BJ (cell line): ENCODE results near the gene LCA5. TPM values are rescaled to one million over a fixed set of nuclear protein-coding genes. Genes with fewer than 3 reads are reported as not detected.
A peak's percentile ranks its signal among the peaks of the same experiment; 100 is the strongest.
"Not testable (repeated sequence)": the region's sequence is repeated elsewhere in the genome, so short reads cannot be mapped to it uniquely, and the experiment has no call there.

ENCODE experiments used
- CTCF ChIA-PET: fragments of 350-600 bp; formaldehyde crosslinking; extraction: SDS; loops from one replicate; lab custom pipeline; 2021; ENCODE audit warnings: antibody characterized with exemption, inconsistent platforms; lab: Yijun Ruan, JAX
- POLR2A ChIA-PET: fragments of 300-600 bp; sonication (Branson Sonifier 250); formaldehyde crosslinking; extraction: SDS; loops from one replicate; lab custom pipeline; 2021; ENCODE audit warnings: antibody characterized with exemption; lab: Charles Lee
- DNase-seq: peaks from one replicate; pipeline ENCODE4 v3.0.0-alpha.2; 2011; ENCODE audit warnings: low read depth
- H3K27me3 ChIP-seq: 2 replicates; pipeline ENCODE4 v1.6.0; 2011; ENCODE audit warnings: low read length; ENCODE audit not compliant: control insufficient read depth, insufficient read depth
- H3K36me3 ChIP-seq: 2 replicates; pipeline ENCODE4 v1.5.1; 2011; ENCODE audit warnings: low read length; ENCODE audit not compliant: control insufficient read depth, insufficient read depth
- H3K4me3 ChIP-seq: 2 replicates; pipeline ENCODE4 v1.5.1; 2011; ENCODE audit warnings: low read depth, mild to moderate bottlenecking, control low read depth, low read length
- polyA minus RNA-seq: library from RNA; depleted of rRNA, polyadenylated mRNA; stranded (reverse); fragments of >200 nt; gene quantifications from 2 replicates; pipeline ENCODE4 v1.2.3, GENCODE V29; 2011; rRNA and poly(A)+ RNA removed
- polyA plus RNA-seq: library from polyadenylated mRNA; depleted of rRNA; stranded (reverse); fragments of >200 nt; gene quantifications from 2 replicates; pipeline ENCODE4 v1.2.3, GENCODE V29; 2011; rRNA removed
- TF ChIP-seq, protein P1 (sequence below): IDR thresholded peaks from 2 replicates; pipeline ENCODE4 v1.5.1; 2011; ENCODE audit warnings: low read depth, mild to moderate bottlenecking, control low read depth, inconsistent platforms, low read length, moderate library complexity; ENCODE audit not compliant: insufficient read depth

Gene LCA5
- polyA plus RNA-seq (0.94 and 2.5 TPM in 2 replicates), polyA minus RNA-seq (1.2 and 1.3 TPM in 2 replicates)

DNA sequence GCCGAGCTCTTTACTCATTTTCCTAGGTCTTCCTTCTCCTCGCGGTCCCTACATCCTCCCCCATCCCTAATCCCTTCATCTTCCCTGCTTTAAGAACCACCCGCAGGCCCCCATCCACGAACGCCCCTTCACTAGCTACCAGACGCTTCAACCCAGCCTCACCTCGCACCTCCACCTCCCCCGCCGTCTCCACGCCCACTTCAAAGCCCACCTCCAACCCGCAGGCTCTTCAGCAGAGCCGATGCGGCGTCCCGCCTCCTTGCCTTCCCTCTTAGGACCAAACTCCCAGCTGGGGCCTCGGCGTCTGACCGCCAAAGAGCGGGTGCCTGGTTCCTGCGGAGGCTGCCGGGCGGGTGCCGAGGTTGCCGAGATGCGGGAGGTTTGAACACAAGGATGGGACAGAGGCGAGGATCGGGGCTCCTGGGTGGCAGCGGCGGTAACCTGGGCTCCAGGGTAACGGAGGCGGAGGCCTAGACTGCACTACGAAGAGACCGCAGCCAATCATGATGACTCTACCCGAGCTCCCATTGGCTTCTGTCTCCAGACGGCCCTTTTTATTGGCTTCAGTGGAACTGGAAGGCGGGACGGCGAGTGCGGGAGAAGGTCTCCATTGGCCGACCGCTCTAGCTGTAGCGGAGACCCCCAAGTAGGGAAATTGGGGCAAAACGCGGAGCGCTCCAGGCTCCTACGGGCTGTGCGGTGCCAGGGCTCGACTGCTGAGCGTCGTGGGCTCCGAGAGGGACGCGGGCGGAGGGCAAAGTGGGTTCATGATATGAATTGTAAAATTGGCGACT lies at the start of gene LCA5:
Gene LCA5, minus strand, starts transcription at position 477 of the 794 bp plus-strand sequence. CDS start 18,536 bp downstream, outside the sequence.
- TF ChIP-seq, protein P1, sequence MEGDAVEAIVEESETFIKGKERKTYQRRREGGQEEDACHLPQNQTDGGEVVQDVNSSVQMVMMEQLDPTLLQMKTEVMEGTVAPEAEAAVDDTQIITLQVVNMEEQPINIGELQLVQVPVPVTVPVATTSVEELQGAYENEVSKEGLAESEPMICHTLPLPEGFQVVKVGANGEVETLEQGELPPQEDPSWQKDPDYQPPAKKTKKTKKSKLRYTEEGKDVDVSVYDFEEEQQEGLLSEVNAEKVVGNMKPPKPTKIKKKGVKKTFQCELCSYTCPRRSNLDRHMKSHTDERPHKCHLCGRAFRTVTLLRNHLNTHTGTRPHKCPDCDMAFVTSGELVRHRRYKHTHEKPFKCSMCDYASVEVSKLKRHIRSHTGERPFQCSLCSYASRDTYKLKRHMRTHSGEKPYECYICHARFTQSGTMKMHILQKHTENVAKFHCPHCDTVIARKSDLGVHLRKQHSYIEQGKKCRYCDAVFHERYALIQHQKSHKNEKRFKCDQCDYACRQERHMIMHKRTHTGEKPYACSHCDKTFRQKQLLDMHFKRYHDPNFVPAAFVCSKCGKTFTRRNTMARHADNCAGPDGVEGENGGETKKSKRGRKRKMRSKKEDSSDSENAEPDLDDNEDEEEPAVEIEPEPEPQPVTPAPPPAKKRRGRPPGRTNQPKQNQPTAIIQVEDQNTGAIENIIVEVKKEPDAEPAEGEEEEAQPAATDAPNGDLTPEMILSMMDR: no peak
- Histone ChIP-seq H3K27me3 (no peaks in the 10 kb centered on the region), H3K36me3 (no peaks in the 10 kb centered on the region), H3K4me3 (peak within 1 kb of the TSS; percentile 83)
- ChIA-PET CTCF (interaction anchor here (0.6 to 1.1 kb wide), 3 partner anchors 15 to 64 kb away, joined by 3 to 4 read pairs (median 3); no protein-coding TSS in a partner anchor), POLR2A (no interaction called here)
- DNase-seq: peak; percentile 85

DNA sequence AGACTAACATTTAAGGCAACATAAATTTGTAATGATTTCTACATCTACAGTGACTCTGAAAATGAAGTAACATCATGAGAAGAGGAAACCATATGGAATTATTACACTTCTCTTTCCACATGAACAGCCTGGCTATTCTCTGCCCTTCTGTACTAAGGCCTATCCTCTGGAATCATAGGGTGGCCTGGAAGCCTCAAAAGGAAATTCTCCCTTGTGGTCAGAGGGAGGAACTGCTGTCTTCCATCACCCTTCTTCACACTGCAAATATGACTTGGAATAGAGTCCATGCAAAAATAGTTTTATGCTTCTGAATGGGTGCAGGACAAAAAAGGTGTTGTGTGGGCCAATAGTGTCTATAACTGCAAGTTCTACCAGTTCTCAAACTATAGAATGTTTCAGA lies 49.3 kb upstream of the LCA5 start:
- Histone ChIP-seq H3K36me3 (no peaks in the 10 kb centered on the region), H3K27me3 (no peaks in the 10 kb centered on the region), H3K4me3 (no peak overlapping the region)
- TF ChIP-seq, protein P1: peak; percentile 53
- ChIA-PET POLR2A (no interaction called here), CTCF (no interaction called here)
- DNase-seq: no peak

DNA sequence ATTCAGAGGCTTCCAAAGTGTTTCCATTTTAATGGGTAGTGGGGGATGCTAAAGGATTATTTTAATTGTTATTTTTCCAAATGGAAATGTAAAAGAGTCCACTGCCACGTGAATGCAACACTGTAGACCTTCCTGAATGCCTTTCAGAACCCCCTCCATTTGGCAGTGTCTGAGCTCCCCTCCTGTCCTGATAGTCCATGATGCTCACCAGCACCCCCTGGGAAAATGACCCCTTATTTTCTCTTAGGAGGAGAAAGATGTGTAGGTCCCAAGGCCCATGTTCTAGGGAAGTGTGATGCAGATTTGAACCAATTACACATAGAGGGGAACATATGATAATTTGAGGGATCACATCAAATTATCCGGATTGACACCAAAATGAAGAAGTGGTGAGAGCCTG lies 47.1 kb upstream of the LCA5 start:
- TF ChIP-seq, protein P1: no peak
- Histone ChIP-seq H3K4me3 (no peak overlapping the region), H3K27me3 (no peaks in the 10 kb centered on the region), H3K36me3 (no peaks in the 10 kb centered on the region)
- ChIA-PET POLR2A (no interaction called here), CTCF (interaction anchor here (0.6 kb wide), 1 partner anchor 125 kb away, joined by 3 read pairs; no protein-coding TSS in a partner anchor)
- no peak for DNase-seq

DNA sequence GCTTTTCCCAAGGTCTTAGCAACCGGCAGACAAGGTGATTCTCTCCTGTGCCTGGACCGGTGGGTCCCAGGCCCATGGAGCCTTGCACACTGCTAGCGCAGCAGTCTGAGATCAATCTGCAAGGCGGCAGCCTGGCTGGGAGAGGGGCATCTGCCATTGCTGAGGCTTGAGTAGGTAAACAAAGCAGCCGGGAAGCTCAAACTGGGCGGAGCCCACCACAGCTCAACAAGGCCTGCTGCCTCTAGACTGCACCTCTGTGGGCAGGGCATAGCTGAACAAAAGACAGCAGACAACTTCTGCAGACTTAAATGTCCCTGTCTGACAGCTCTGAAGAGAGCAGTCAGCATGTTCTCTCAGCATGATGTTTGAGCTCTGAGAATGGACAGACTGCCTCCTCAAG lies 40.7 kb upstream of the LCA5 start:
- H3K4me3 ChIP-seq, POLR2A ChIA-PET, H3K27me3 ChIP-seq, CTCF ChIA-PET, H3K36me3 ChIP-seq, DNase-seq: not testable (repeated sequence)

DNA sequence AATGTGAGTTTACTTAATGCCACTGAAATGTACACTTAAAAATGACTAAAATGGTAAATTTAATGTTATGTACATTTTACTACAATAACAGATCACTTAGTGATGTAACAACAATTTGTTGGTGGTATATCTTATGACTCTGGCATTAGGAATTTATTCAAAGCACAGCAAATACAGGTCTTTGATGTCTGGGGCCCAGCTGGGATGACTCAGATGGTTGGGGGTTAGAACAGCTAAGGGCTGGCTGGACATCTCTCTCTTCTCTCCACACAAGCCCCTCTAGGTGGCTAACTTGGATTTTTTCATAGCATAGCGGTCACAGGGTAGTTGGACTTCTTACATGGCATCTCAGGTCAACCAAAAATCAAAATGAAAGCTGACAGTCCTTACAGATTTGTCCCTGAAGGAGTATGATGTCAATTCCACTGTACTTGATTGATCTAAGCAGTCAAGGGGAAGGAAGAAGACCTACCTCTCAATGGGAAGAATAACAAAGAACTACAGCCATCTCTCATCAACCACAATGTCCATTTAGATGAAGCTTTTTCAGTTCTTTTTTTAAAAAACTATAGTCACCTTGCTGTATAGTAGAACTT lies 37.5 kb upstream of the LCA5 start:
- ChIA-PET POLR2A (no interaction called here), CTCF (interaction anchor here (2.2 kb wide), 1 partner anchor 98 kb away, joined by 6 read pairs; no protein-coding TSS in a partner anchor)
- no peak for DNase-seq
- Histone ChIP-seq H3K27me3 (no peaks in the 10 kb centered on the region), H3K4me3 (no peak overlapping the region), H3K36me3 (no peaks in the 10 kb centered on the region)
- TF ChIP-seq, protein P1: no peak
